Small intestine (tissue), 16 donors: ENCODE data around the gene CFAP221. TPM values are rescaled to one million over a fixed set of nuclear protein-coding genes. Genes with fewer than 3 reads are reported as not detected.

Source experiments
- DNase-seq, 2 donors: peaks; one replicate each; pipeline versions ENCODE4 v3.0.0 to v3.0.0-alpha.2; 2013
- FAIRE-seq: peaks from 2 replicates; lab custom pipeline; 2012; peaks lifted over from hg19 to GRCh38; lab: Jason Lieb, UNC
- H3K27ac ChIP-seq, 3 donors: one replicate each; pipeline ENCODE4 v1.5.1; 2013; ENCODE audit warnings: low read length in 2 of 3, mild to moderate bottlenecking in 2 of 3, control low read depth in 1 of 3, inconsistent platforms in 1 of 3, low read depth in 1 of 3, moderate library complexity in 1 of 3
- H3K27me3 ChIP-seq, 3 donors: one replicate each; pipeline ENCODE4 v1.6.1; 2013; ENCODE audit warnings: low read length in 3 of 3, inconsistent platforms in 1 of 3; ENCODE audit not compliant: control insufficient read depth in 3 of 3, insufficient read depth in 3 of 3
- H3K36me3 ChIP-seq, 3 donors: one replicate each; pipeline ENCODE4 v1.6.1; 2013; ENCODE audit warnings: low read length in 3 of 3, inconsistent platforms in 1 of 3, low read depth in 1 of 3, mild to moderate bottlenecking in 1 of 3, moderate library complexity in 1 of 3; ENCODE audit not compliant: control insufficient read depth in 3 of 3, insufficient read depth in 2 of 3
- H3K4me1 ChIP-seq, 3 donors: one replicate each; pipeline ENCODE4 v1.6.1; 2013; ENCODE audit warnings: low read length in 2 of 3, inconsistent platforms in 1 of 3, low read depth in 1 of 3, mild to moderate bottlenecking in 1 of 3, moderate library complexity in 1 of 3; ENCODE audit not compliant: control insufficient read depth in 3 of 3, insufficient read depth in 2 of 3
- H3K4me3 ChIP-seq, 3 donors: one replicate each; pipeline ENCODE4 v1.5.1; 2013; ENCODE audit warnings: low read length in 3 of 3, control low read depth in 1 of 3, inconsistent platforms in 1 of 3, low read depth in 1 of 3, mild to moderate bottlenecking in 1 of 3, moderate library complexity in 1 of 3
- H3K9me3 ChIP-seq, 2 donors: one replicate each; pipeline ENCODE4 v1.6.1; 2013; ENCODE audit warnings: low read depth in 1 of 2, low read length in 1 of 2; ENCODE audit not compliant: control insufficient read depth in 2 of 2, insufficient read depth in 1 of 2
- WGBS, 3 donors: extraction: QIAGEN DNeasy Blood & Tissue Kit; methylation state at CpG; one replicate each; pipeline ENCODE4 v1.1.7; 2013; 5-methylcytosine and 5-hydroxymethylcytosine counted together
- long read RNA-seq, 10 donors: transcript quantifications; one replicate each; lab custom pipeline, GENCODE V29; 2026
- polyA plus RNA-seq, 4 donors: library from polyadenylated mRNA; stranded (reverse) in 3 of 4; unstranded in 1 of 4; fragments of 200-250 nt in 3 of 4; fragments of 120-200 nt in 1 of 4; gene quantifications; one replicate each; pipeline versions ENCODE4 v1.2.1 to v1.2.3, GENCODE V29; 2013
- donor health status: healthy with polysubstance abuse.
- donor health status: control.
- donor health status: control.
- donor health status: Bipolar disorder and iron deficiency.
- donor health status: healthy.

The CFAP221 gene
- polyA plus RNA-seq = 10 to 100 TPM in 2 of 4 donors, 1 to 10 TPM in 2; 2.2 to 19.4 (median 6.6) TPM
- long read RNA-seq, donor 1 = 0 reads
- long read RNA-seq, donor 2 = 0 reads
- long read RNA-seq, donor 3 = 0 reads
- long read RNA-seq, donor 4 = 0 reads
- long read RNA-seq, donor 5 = 0 reads
- long read RNA-seq, donor 6 = 0 reads
- long read RNA-seq, donor 7 = 0 reads
- long read RNA-seq, donor 8 = 0 reads
- long read RNA-seq, donor 9 = 0 reads
- long read RNA-seq, donor 10 = 0 reads

GRCh38 chr2:119544075-119544938 is at the start of gene CFAP221:
TSS of gene CFAP221 (plus strand) at chr2:119544449. CDS start at chr2:119546132, 1,683 bp downstream.
- peak within 1 kb of the TSS; percentile 29 to 82 (median 75) for H3K4me3 ChIP-seq
- H3K36me3 ChIP-seq = peaks cover 0 to 8% (median 0%) of the 10 kb centered on the region in 3 donors
- 1 to 2% (median 1%) methylated on average over 73 to 89 of the region's 89 CpGs for WGBS, 3 donors
- peaks cover 0 to 12% of the 10 kb centered on the region in 2 donors for H3K9me3 ChIP-seq
- no peaks in the 10 kb centered on the region for H3K27me3 ChIP-seq
- peak within 1 kb of the TSS; percentile 66 to 97 (median 85) for H3K27ac ChIP-seq
- DNase-seq (peak; percentile 78 to 94), FAIRE-seq (no peak)
- H3K4me1 ChIP-seq = peaks cover 0 to 57% (median 5%) of the 10 kb centered on the region in 3 donors

- FAIRE-seq = no peak
- Histone ChIP-seq H3K4me3 (no peak overlapping the region), H3K36me3 (peaks cover 0 to 23% (median 0%) of the 10 kb centered on the region in 3 donors), H3K9me3 (peaks cover 0 to 2% of the 10 kb centered on the region in 2 donors), H3K4me1 (peaks cover 0 to 13% (median 0%) of the 10 kb centered on the region in 3 donors), H3K27me3 (no peaks in the 10 kb centered on the region), H3K27ac (no peak overlapping the region)
- DNase-seq = no peak
- 69 to 89% (median 81%) methylated on average over 2 of the region's 2 CpGs for WGBS, 3 donors
Measured at GRCh38 chr2:119495948-119496347, 48.3 kb upstream of the CFAP221 start.

GRCh38 chr2:119496682-119497081 is 47.6 kb upstream of the CFAP221 start:
- peaks cover 0 to 22% (median 0%) of the 10 kb centered on the region in 3 donors for H3K36me3 ChIP-seq
- 73 to 81% (median 78%) methylated on average over 4 of the region's 4 CpGs for WGBS, 3 donors
- peaks cover 0 to 4% of the 10 kb centered on the region in 2 donors for H3K9me3 ChIP-seq
- H3K4me1 ChIP-seq = peaks cover 0 to 6% (median 0%) of the 10 kb centered on the region in 3 donors
- H3K27me3 ChIP-seq = no peaks in the 10 kb centered on the region
- peak overlapping the region in 1 of 3 donors; percentile 22 for H3K27ac ChIP-seq
- no peak for DNase-seq
- H3K4me3 ChIP-seq = no peak overlapping the region
- no peak for FAIRE-seq

- H3K4me3 ChIP-seq = no peak overlapping the region
- no peaks in the 10 kb centered on the region for H3K27me3 ChIP-seq
- H3K36me3 ChIP-seq = peaks cover 0 to 11% (median 0%) of the 10 kb centered on the region in 3 donors
- WGBS, 3 donors = 70 to 84% (median 83%) methylated on average over 6 of the region's 6 CpGs
- H3K27ac ChIP-seq = no peak overlapping the region
- DNase-seq (no peak), FAIRE-seq (no peak)
- H3K9me3 ChIP-seq = no peaks in the 10 kb centered on the region
- no peaks in the 10 kb centered on the region for H3K4me1 ChIP-seq
Measured at GRCh38 chr2:119508756-119509155, 35.5 kb upstream of the CFAP221 start.

- DNase-seq (no peak), FAIRE-seq (no peak)
- no peak overlapping the region for H3K4me3 ChIP-seq
- no peaks in the 10 kb centered on the region for H3K9me3 ChIP-seq
- no peaks in the 10 kb centered on the region for H3K4me1 ChIP-seq
- WGBS, 3 donors = 86 to 93% (median 92%) methylated on average over 3 of the region's 3 CpGs
- no peaks in the 10 kb centered on the region for H3K27me3 ChIP-seq
- H3K27ac ChIP-seq = no peak overlapping the region
- H3K36me3 ChIP-seq = peaks cover 0 to 28% (median 0%) of the 10 kb centered on the region in 3 donors
Measured at GRCh38 chr2:119511989-119512388, 32.3 kb upstream of the CFAP221 start.

GRCh38 chr2:119512946-119513345 is 31.3 kb upstream of the CFAP221 start:
- Histone ChIP-seq H3K27ac (no peak overlapping the region), H3K4me1 (peaks cover 0 to 3% (median 0%) of the 10 kb centered on the region in 3 donors), H3K9me3 (peaks cover 0 to 2% of the 10 kb centered on the region in 2 donors), H3K36me3 (peaks cover 0 to 30% (median 0%) of the 10 kb centered on the region in 3 donors), H3K27me3 (no peaks in the 10 kb centered on the region), H3K4me3 (no peak overlapping the region)
- FAIRE-seq (no peak), DNase-seq (no peak)
- WGBS, 3 donors = 84 to 100% (median 96%) methylated on average over 1 of the region's 1 CpG

GRCh38 chr2:119513832-119514231 is 30.4 kb upstream of the CFAP221 start:
- peaks cover 0 to 6% of the 10 kb centered on the region in 2 donors for H3K9me3 ChIP-seq
- DNase-seq (no peak), FAIRE-seq (no peak)
- WGBS, 3 donors = 29 to 49% (median 36%) methylated on average over 1 of the region's 1 CpG
- H3K4me3 ChIP-seq = no peak overlapping the region
- no peak overlapping the region for H3K27ac ChIP-seq
- H3K36me3 ChIP-seq = peaks cover 0 to 35% (median 0%) of the 10 kb centered on the region in 3 donors
- H3K27me3 ChIP-seq = no peaks in the 10 kb centered on the region
- peaks cover 0 to 3% (median 0%) of the 10 kb centered on the region in 3 donors for H3K4me1 ChIP-seq

GRCh38 chr2:119516121-119516520 is 28.1 kb upstream of the CFAP221 start:
- peaks cover 0 to 6% of the 10 kb centered on the region in 2 donors for H3K9me3 ChIP-seq
- no peak overlapping the region for H3K27ac ChIP-seq
- WGBS, 3 donors = 82 to 85% (median 83%) methylated on average over 2 of the region's 2 CpGs
- peaks cover 0 to 37% (median 0%) of the 10 kb centered on the region in 3 donors for H3K36me3 ChIP-seq
- no peak for DNase-seq
- H3K4me3 ChIP-seq = no peak overlapping the region
- no peak for FAIRE-seq
- H3K4me1 ChIP-seq = peaks cover 0 to 16% (median 0%) of the 10 kb centered on the region in 3 donors
- H3K27me3 ChIP-seq = no peaks in the 10 kb centered on the region
